Measurements from ENCODE around the gene ATP8A1. TPM values are rescaled to one million over a fixed set of nuclear protein-coding genes. Genes with fewer than 3 reads are reported as not detected.

ATP8A1 gene
- total RNA-seq, 1 experiment from 2014 or later: 14.3 TPM

DNA sequence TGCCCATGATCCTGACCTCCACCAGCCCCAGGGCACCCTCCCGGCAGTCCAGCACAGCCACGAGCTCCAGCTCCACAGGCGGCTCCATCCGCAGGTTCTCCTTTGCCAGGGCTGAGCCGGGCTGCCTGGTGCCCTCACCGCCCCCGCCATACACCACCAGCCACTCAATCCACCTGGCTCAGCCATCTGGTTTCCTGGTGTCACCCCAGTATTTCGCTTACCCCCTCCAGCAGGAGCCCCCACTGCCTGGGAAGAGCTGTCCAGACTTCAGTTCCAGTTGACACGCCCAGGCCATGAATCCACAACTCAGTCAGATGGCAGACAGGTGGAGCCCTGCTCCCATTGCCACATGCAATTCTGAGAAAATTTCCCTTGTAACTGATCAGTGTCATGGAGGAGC, 255.7 kb downstream of the ATP8A1 start (continued):
- TF ChIP-seq AR (CRISPR knock-in tag; IDR thresholded peaks at IDR 0.05): no peak
- TF ChIP-seq E2F5 (CRISPR knock-in tag; IDR thresholded peaks at IDR 0.05): no peak
- no peak for TF ChIP-seq ZNF263 (CRISPR knock-in tag; IDR thresholded peaks at IDR 0.05; ENCODE audit: low read depth)

DNA sequence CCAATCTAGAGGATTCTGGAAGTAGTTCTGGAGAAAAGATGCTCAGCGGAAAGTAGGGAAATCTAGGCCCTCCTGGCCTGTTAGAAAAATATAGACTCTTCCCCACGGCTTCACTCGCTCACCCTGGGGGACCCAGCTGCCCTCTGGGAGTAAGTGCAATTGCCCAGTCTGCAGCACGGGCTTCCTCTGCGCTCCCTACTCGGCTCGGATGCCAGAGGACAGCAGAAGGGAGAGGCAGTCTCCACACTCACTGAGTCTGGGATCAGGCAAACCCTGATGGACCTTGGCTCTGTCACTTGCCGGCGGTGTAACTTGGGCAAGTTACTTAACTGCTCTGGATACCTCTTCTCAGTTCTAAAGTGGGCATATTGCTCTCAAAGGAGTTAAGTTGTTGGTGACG, 257.5 kb downstream of the ATP8A1 start:
- H3K27ac Mint-ChIP-seq: peak overlapping the region; percentile 13; the same call in 1 of the 2 replicates
- H3K4me1 Mint-ChIP-seq: peaks cover 61% of the 10 kb centered on the region
- CTCF ChIA-PET: interaction anchor here (0.6 to 6.6 kb wide), 10 partner anchors 8 to 192 kb away, joined by 3 to 66 read pairs (median 4); no protein-coding TSS in a partner anchor
- ATAC-seq (peak; percentile 15), DNase-seq (ENCODE audit: low spot score) (peak; percentile 38)
- no peak for TF ChIP-seq ZNF671 (CRISPR knock-in tag; IDR thresholded peaks at IDR 0.05)
- no peak for TF ChIP-seq ZNF425 (CRISPR knock-in tag; conservative IDR thresholded peaks at IDR 0.05)
- TF ChIP-seq, protein P1, sequence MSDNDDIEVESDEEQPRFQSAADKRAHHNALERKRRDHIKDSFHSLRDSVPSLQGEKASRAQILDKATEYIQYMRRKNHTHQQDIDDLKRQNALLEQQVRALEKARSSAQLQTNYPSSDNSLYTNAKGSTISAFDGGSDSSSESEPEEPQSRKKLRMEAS (CRISPR knock-in tag; IDR thresholded peaks at IDR 0.05): peak; percentile 3; the same call in 1 of the 2 replicates
- no peak for TF ChIP-seq PRRX2 (CRISPR knock-in tag; IDR thresholded peaks at IDR 0.05)
- TF ChIP-seq SP1 (CRISPR knock-in tag; conservative IDR thresholded peaks at IDR 0.05): no peak
- no peaks in the 10 kb centered on the region for H3K9me3 Mint-ChIP-seq
- H3K4me3 Mint-ChIP-seq: peak overlapping the region; percentile 82
- peaks cover 68% of the 10 kb centered on the region for H3K27me3 Mint-ChIP-seq (ENCODE audit: low read depth)
- POLR2A ChIA-PET: no interaction called here
- H3K36me3 Mint-ChIP-seq: no peaks in the 10 kb centered on the region

DNA sequence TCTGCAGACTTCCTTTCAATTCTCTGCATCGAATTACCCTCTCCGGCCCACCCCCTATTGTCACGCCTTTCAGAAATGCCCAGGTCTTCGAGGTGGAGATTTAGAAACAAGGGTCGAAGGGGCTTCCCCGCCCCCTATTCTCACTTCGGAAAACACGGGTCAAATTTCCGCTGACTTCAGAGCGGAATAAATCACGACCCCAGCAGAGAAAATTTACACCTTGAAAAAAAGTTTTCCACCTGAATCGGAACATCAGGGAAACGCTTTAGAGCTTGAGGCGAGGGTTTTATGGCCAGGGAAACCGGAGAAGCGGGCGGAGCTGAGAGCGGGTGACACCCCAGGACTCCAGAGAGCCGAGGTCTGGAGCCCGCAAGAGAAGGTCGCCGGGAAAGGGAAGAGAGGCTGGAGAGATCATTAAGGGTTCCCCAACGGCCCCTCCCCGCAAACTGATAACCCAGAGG, 258.0 kb downstream of the ATP8A1 start:
- POLR2A ChIA-PET: no interaction called here
- H3K27me3 Mint-ChIP-seq (ENCODE audit: low read depth): peaks cover 69% of the 10 kb centered on the region
- CTCF ChIA-PET: interaction anchor here (0.6 to 6.6 kb wide), 7 partner anchors 8 to 192 kb away, joined by 3 to 66 read pairs (median 4); no protein-coding TSS in a partner anchor
- TF ChIP-seq EMX1 (CRISPR knock-in tag; IDR thresholded peaks at IDR 0.05) (no peak), RORB (CRISPR knock-in tag; IDR thresholded peaks at IDR 0.05) (no peak), ATF1 (CRISPR knock-in tag; IDR thresholded peaks at IDR 0.05) (no peak), ZNF232 (CRISPR knock-in tag; IDR thresholded peaks at IDR 0.05) (no peak), ZNF425 (CRISPR knock-in tag; conservative IDR thresholded peaks at IDR 0.05) (no peak), NFATC4 (CRISPR knock-in tag; IDR thresholded peaks at IDR 0.05) (no peak), CREB1 (CRISPR knock-in tag; IDR thresholded peaks at IDR 0.05) (no peak), NR2C2 (CRISPR knock-in tag; IDR thresholded peaks at IDR 0.05) (no peak), ZMAT4 (CRISPR knock-in tag; IDR thresholded peaks at IDR 0.05) (no peak), RELA (CRISPR knock-in tag; IDR thresholded peaks at IDR 0.05; ENCODE audit: borderline replicate concordance) (no peak)
- TF ChIP-seq, protein P1 (CRISPR knock-in tag; IDR thresholded peaks at IDR 0.05): no peak; the same call in 1 of the 2 replicates
- TF ChIP-seq, protein P2, sequence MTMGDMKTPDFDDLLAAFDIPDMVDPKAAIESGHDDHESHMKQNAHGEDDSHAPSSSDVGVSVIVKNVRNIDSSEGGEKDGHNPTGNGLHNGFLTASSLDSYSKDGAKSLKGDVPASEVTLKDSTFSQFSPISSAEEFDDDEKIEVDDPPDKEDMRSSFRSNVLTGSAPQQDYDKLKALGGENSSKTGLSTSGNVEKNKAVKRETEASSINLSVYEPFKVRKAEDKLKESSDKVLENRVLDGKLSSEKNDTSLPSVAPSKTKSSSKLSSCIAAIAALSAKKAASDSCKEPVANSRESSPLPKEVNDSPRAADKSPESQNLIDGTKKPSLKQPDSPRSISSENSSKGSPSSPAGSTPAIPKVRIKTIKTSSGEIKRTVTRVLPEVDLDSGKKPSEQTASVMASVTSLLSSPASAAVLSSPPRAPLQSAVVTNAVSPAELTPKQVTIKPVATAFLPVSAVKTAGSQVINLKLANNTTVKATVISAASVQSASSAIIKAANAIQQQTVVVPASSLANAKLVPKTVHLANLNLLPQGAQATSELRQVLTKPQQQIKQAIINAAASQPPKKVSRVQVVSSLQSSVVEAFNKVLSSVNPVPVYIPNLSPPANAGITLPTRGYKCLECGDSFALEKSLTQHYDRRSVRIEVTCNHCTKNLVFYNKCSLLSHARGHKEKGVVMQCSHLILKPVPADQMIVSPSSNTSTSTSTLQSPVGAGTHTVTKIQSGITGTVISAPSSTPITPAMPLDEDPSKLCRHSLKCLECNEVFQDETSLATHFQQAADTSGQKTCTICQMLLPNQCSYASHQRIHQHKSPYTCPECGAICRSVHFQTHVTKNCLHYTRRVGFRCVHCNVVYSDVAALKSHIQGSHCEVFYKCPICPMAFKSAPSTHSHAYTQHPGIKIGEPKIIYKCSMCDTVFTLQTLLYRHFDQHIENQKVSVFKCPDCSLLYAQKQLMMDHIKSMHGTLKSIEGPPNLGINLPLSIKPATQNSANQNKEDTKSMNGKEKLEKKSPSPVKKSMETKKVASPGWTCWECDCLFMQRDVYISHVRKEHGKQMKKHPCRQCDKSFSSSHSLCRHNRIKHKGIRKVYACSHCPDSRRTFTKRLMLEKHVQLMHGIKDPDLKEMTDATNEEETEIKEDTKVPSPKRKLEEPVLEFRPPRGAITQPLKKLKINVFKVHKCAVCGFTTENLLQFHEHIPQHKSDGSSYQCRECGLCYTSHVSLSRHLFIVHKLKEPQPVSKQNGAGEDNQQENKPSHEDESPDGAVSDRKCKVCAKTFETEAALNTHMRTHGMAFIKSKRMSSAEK (CRISPR knock-in tag; IDR thresholded peaks at IDR 0.05; ENCODE audit: borderline replicate concordance): no peak

More for the DNA sequence above, 258.0 kb downstream of the ATP8A1 start:
- DNase-seq (ENCODE audit: low spot score): peak; percentile 56
- H3K4me1 Mint-ChIP-seq: peaks cover 58% of the 10 kb centered on the region
- H3K36me3 Mint-ChIP-seq: no peaks in the 10 kb centered on the region
- peak overlapping the region; percentile 69; the same call in 1 of the 2 replicates for H3K27ac Mint-ChIP-seq
- peak overlapping the region; percentile 82 for H3K4me3 Mint-ChIP-seq
- ATAC-seq: peak; percentile 33
- H3K9me3 Mint-ChIP-seq: no peaks in the 10 kb centered on the region
